GM12874 (cell line): ENCODE data around the gene SMIM35.

Experiments
- CTCF ChIP-seq: IDR thresholded peaks from 2 replicates; pipeline ENCODE4 v1.5.1; 2011; ENCODE audit warnings: low read depth, mild to moderate bottlenecking, control low read depth, low read length, moderate library complexity; ENCODE audit not compliant: insufficient read depth

SMIM35 gene

GRCh38 chr11:117977029-117977428 is 109.7 kb downstream of the SMIM35 start:
- no peak for TF ChIP-seq CTCF

- no peak for TF ChIP-seq CTCF
These were observed 110.3 kb downstream of the SMIM35 start for GRCh38 chr11:117976445-117976844.

GRCh38 chr11:117973503-117973860 is 113.3 kb downstream of the SMIM35 start:
- TF ChIP-seq CTCF = no peak

- TF ChIP-seq CTCF = no peak
These were observed 113.9 kb downstream of the SMIM35 start for GRCh38 chr11:117972629-117973502.

GRCh38 chr11:117972044-117972443 is 114.7 kb downstream of the SMIM35 start:
- no peak for TF ChIP-seq CTCF

- no peak for TF ChIP-seq CTCF
These were observed 116.3 kb downstream of the SMIM35 start for GRCh38 chr11:117970400-117971024.

GRCh38 chr11:117969160-117969991 is 117.4 kb downstream of the SMIM35 start:
- TF ChIP-seq CTCF = no peak
